CD4-positive, alpha-beta T cell treated with Interleukin-4 for 1 hour (primary cell): ENCODE results near the gene IFITM5.

Experiments used
- DNase-seq, 2 donors: peaks; one replicate each; pipeline ENCODE4 v3.0.0-alpha.2; 2020 to 2022

Gene IFITM5

DNA sequence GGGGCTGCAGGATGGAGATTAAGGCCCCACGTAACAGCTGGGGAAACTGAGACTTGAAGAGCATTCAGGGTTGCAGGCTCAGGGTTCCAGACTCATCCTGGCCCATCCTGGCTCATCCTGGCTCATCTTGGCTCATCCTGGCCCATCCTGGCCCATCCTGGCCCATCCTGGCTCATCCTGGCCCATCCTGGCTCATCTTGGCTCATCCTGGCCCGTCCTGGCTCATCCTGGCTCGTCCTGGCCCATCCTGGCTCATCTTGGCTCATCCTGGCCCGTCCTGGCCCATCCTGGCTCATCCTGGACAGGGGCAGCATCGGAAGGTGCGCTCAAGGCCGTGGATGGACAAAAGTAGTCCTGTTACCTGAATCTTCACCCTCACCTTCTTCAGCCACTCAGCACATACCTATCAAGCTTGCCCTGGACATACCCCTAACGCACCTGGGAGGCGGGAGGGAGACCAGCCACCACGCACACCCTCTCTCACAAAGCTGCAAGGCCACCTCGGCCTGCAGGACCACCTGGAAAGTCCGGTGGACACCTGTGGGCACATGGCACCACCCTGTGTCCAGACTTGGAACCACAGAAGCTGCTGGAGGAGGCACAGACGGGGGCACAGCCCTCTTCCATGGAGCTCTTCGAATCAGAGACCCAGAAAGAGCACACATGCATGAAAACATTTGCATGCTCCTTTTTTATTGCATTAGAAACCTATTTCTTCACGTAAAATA, 41.4 kb downstream of the IFITM5 start:
- DNase-seq, result no peak

DNA sequence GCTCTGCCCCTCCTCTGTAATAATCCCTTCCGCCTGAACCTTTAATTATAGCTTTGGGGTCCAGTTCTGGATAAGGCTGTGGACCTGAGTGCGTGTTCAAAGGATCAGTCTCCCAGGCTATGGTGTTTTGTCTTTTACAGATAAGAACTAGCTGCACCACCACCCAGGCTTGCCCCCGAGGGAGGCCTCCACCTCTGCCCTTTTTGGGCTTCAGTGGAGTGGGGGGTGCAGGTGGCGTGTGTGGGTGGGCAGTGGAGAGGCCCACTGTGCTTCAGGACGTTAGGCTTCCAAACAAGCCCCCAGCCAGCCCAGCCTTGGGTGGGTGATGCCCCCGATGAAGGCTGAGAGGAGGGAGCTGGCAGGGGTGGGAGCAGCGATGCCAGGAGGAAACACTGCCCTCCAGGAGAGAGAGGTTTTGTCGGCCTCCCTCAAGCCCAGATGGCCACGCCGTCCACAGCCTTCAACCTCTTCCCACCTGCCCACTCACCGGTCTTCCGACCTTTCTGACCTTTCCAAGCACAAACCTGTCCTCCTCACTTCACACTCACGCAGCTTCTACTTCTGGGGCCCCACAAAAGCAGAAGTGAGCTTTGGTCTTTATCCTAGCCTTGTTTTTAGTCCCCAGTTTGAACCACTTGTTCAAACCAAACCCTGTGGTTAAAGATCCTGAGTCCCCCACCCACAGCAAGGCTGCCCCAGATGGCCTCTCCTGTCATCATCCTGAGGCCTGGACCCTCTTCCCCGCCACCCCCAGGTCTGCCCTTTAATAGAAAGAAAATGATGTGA, 42.2 kb downstream of the IFITM5 start:
- no peak for DNase-seq

DNA sequence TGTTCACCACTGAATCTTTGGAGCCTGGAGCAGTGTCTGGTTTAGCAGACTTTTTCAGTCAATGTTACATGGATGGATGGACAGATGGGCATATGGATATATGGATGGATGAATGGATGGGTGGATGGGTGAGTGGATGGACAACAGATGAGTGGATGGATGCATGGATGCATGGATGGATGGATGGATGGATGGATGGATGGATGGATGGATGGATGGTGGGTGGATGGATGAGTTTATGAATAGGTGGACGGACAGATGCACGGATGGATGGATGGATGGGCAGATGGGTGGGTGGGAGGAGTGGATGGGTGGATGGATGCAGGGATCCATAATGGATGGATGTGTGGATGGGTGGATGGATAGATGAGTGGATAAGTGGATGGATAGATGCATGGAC, 43.5 kb downstream of the IFITM5 start:
- DNase-seq, result no peak

- DNase-seq, result no peak
Measured at GRCh38 chr11:255176-255575, 44.1 kb downstream of the IFITM5 start.

DNA sequence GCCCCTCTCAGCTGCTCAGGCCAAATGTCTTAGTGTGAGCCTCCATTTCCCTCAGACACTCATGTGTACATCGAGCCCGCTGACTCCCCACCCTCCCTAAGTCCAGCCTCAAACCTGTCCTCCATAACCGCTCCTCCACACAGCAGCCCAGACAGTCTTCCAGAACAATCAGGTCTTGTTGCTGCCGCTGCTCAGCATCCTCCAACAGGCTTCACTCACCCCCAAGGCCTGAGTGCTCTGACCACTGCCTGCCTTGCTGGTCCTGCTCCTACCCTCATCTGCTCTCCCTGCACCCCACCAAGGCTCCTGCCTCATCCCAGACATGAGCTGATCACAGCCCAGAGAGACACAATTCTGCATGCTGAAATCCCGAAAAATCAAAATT, 45.4 kb downstream of the IFITM5 start:
- DNase-seq, result no peak

- DNase-seq, result no peak
Measured at GRCh38 chr11:253160-253885, 46.0 kb downstream of the IFITM5 start.

- no peak for DNase-seq
Measured at GRCh38 chr11:252666-253065, 46.7 kb downstream of the IFITM5 start.

GRCh38 chr11:251550-251949, 47.8 kb downstream of the IFITM5 start:
- no peak for DNase-seq

DNA sequence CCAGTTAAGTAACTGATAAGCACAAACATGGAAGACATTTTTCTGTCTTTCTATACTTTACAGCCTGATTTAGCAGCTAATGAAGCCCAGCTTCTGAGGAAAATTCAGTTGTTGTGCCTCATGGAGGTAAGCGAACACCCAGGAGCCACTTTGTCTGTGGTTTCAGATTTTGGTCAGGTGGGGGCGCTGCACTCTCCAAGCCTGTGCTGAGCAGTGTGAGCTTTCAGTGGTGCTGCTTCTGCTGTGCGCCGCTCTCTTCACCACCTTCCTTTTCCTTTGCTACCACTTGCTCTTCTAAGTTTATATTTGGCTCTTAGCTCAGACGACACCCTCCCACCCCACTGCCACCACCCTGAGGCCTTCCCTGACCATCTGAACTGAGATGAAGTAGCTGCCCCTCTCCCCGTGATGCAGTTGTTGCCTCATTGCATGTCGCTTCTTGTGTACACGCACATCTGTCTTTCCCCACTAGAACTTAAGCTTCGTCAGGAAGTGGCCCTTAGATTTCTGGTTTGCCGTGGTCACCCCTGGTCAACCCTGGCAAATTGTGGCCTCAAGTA, 48.5 kb downstream of the IFITM5 start:
- peak; percentile 82 to 84 for DNase-seq

DNA sequence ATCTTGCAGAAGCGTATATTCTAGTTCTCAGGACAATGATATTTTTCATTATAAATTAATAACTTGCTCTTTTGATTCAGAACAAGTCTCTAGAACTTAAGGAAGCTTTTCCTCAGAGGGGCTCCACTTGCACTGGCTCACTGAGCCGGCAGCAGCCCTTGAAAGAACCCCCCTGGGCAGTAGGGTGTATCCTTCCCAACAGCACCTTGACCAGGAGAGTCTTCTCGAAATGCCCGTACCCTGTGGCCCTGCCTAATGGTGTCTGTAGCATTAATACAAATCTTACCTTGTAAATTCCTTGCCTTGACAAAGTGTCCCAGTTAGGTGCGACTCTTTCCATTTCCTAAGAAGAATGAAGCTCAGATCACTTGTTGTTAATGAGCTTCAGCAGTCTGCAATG, 49.1 kb downstream of the IFITM5 start:
- DNase-seq, result no peak

- DNase-seq, result no peak
Measured at GRCh38 chr11:249062-249461, 50.3 kb downstream of the IFITM5 start.
